RCC 7860 (cell line): Measurements from ENCODE around the gene LRRC32.
"Not testable (repeated sequence)": the region's sequence is repeated elsewhere in the genome, so short reads cannot be mapped to it uniquely, and the experiment has no call there.

Source experiments
- DNase-seq: peaks from one replicate; pipeline ENCODE4 v3.0.0-alpha.2; 2015; ENCODE audit warnings: low spot score
- FAIRE-seq: peaks from 2 replicates; lab custom pipeline; 2012; peaks lifted over from hg19 to GRCh38; lab: Jason Lieb, UNC

The LRRC32 gene

GRCh38 chr11:76654298-76654851 lies 16.2 kb downstream of the LRRC32 start:
- DNase-seq (no peak), FAIRE-seq (no peak)

- DNase-seq (no peak), FAIRE-seq (no peak)
Measured at GRCh38 chr11:76653674-76654284, 16.8 kb downstream of the LRRC32 start.

GRCh38 chr11:76653012-76653673 lies 17.4 kb downstream of the LRRC32 start:
- DNase-seq = no peak
- FAIRE-seq = no peak

GRCh38 chr11:76649851-76650372 lies 20.6 kb downstream of the LRRC32 start:
- FAIRE-seq = no peak

GRCh38 chr11:76649011-76649410 lies 21.5 kb downstream of the LRRC32 start:
- DNase-seq (no peak), FAIRE-seq (no peak)

More at GRCh38 chr11:76649851-76650372, 20.6 kb downstream of the LRRC32 start:
- no peak for DNase-seq

GRCh38 chr11:76648061-76648460 lies 22.5 kb downstream of the LRRC32 start:
- DNase-seq (no peak), FAIRE-seq (no peak)

- FAIRE-seq (no peak), DNase-seq (no peak)
Measured at GRCh38 chr11:76646882-76647534, 23.5 kb downstream of the LRRC32 start.

- DNase-seq = no peak
Measured at GRCh38 chr11:76644591-76644990, 26.0 kb downstream of the LRRC32 start.

GRCh38 chr11:76643711-76644110 lies 26.8 kb downstream of the LRRC32 start:
- not testable (repeated sequence) for DNase-seq, FAIRE-seq

More at GRCh38 chr11:76644591-76644990, 26.0 kb downstream of the LRRC32 start:
- FAIRE-seq = no peak

- DNase-seq (no peak), FAIRE-seq (no peak)
Measured at GRCh38 chr11:76642341-76642740, 28.2 kb downstream of the LRRC32 start.

GRCh38 chr11:76641905-76642304 lies 28.6 kb downstream of the LRRC32 start:
- FAIRE-seq (no peak), DNase-seq (no peak)

GRCh38 chr11:76640501-76640900 lies 30.0 kb downstream of the LRRC32 start:
- FAIRE-seq (no peak), DNase-seq (no peak)

- DNase-seq (no peak), FAIRE-seq (no peak)
Measured at GRCh38 chr11:76639621-76640020, 30.9 kb downstream of the LRRC32 start.

- no peak for FAIRE-seq
Measured at GRCh38 chr11:76638270-76639197, 32.0 kb downstream of the LRRC32 start.

GRCh38 chr11:76637491-76638269 lies 32.9 kb downstream of the LRRC32 start:
- DNase-seq = no peak
- no peak for FAIRE-seq

More at GRCh38 chr11:76638270-76639197, 32.0 kb downstream of the LRRC32 start:
- DNase-seq = no peak

GRCh38 chr11:76636826-76637460 lies 33.6 kb downstream of the LRRC32 start:
- FAIRE-seq (no peak), DNase-seq (no peak)

GRCh38 chr11:76635991-76636738 lies 34.4 kb downstream of the LRRC32 start:
- FAIRE-seq = no peak
- no peak for DNase-seq

GRCh38 chr11:76634886-76635285 lies 35.7 kb downstream of the LRRC32 start:
- DNase-seq (no peak), FAIRE-seq (no peak)
